ENCODE results near the gene DOCK3.

DOCK3 gene

GRCh38 chr3:51328206-51328605 is 653.5 kb downstream of the DOCK3 start:
- no peak for DNase-seq (ENCODE audit: low spot score)

GRCh38 chr3:51330046-51330445 is 655.3 kb downstream of the DOCK3 start:
- DNase-seq (ENCODE audit: low spot score): no peak

- no peak for DNase-seq (ENCODE audit: low spot score)
Observed at GRCh38 chr3:51332156-51332555, 657.4 kb downstream of the DOCK3 start.

GRCh38 chr3:51333021-51333420 is 658.3 kb downstream of the DOCK3 start:
- DNase-seq (ENCODE audit: low spot score): no peak

GRCh38 chr3:51336261-51336660 is 661.5 kb downstream of the DOCK3 start:
- no peak for DNase-seq (ENCODE audit: low spot score)

- no peak for DNase-seq (ENCODE audit: low spot score)
Observed at GRCh38 chr3:51337666-51338065, 662.9 kb downstream of the DOCK3 start.

- no peak for DNase-seq (ENCODE audit: low spot score)
Observed at GRCh38 chr3:51338632-51339031, 663.9 kb downstream of the DOCK3 start.

GRCh38 chr3:51340013-51340829 is 665.5 kb downstream of the DOCK3 start:
- no peak for DNase-seq (ENCODE audit: low spot score)

- no peak for DNase-seq (ENCODE audit: low spot score)
Observed at GRCh38 chr3:51340989-51341636, 666.4 kb downstream of the DOCK3 start.

GRCh38 chr3:51343918-51344687 is 669.4 kb downstream of the DOCK3 start:
- no peak for DNase-seq (ENCODE audit: low spot score)

- DNase-seq (ENCODE audit: low spot score): no peak
Observed at GRCh38 chr3:51350751-51351150, 676.0 kb downstream of the DOCK3 start.

- no peak for DNase-seq (ENCODE audit: low spot score)
Observed at GRCh38 chr3:51353131-51353530, 678.4 kb downstream of the DOCK3 start.

GRCh38 chr3:51353691-51354090 is 679.0 kb downstream of the DOCK3 start:
- DNase-seq (ENCODE audit: low spot score): no peak

- no peak for DNase-seq (ENCODE audit: low spot score)
Observed at GRCh38 chr3:51354172-51354571, 679.4 kb downstream of the DOCK3 start.

- no peak for DNase-seq (ENCODE audit: low spot score)
Observed at GRCh38 chr3:51354731-51355615, 680.2 kb downstream of the DOCK3 start.

GRCh38 chr3:51355891-51356578 is 681.3 kb downstream of the DOCK3 start:
- no peak for DNase-seq (ENCODE audit: low spot score)

GRCh38 chr3:51357856-51358255 is 683.1 kb downstream of the DOCK3 start:
- DNase-seq (ENCODE audit: low spot score): no peak

- no peak for DNase-seq (ENCODE audit: low spot score)
Observed at GRCh38 chr3:51358981-51359380, 684.3 kb downstream of the DOCK3 start.

- no peak for DNase-seq (ENCODE audit: low spot score)
Observed at GRCh38 chr3:51360806-51361205, 686.1 kb downstream of the DOCK3 start.

- DNase-seq (ENCODE audit: low spot score): no peak
Observed at GRCh38 chr3:51361746-51362145, 687.0 kb downstream of the DOCK3 start.

GRCh38 chr3:51362476-51362875 is 687.7 kb downstream of the DOCK3 start:
- no peak for DNase-seq (ENCODE audit: low spot score)

All from D341Med (cell line).